Endothelial cell of umbilical vein (primary cell): Measurements from ENCODE around the gene LIX1. TPM values are rescaled to one million over a fixed set of nuclear protein-coding genes. Genes with fewer than 3 reads are reported as not detected.

Experiments used
- BruUV-seq: library from RNA; stranded (reverse); fragments of 400-500 nt; replicated peaks from 2 replicates; lab custom pipeline; 2021; lab: Mats Ljungman, UMichigan
- CTCF ChIA-PET: fragments of 300-600, 350-600 bp; sonication (Branson Sonifier 250); formaldehyde crosslinking; loops from one replicate; lab custom pipeline; 2021; ENCODE audit warnings: antibody characterized with exemption, inconsistent platforms; lab: Charles Lee
- POLR2A ChIA-PET: fragments of 300-600, 350-600 bp; sonication (Branson Sonifier 250); formaldehyde crosslinking; loops from one replicate; lab custom pipeline; 2021; ENCODE audit warnings: antibody characterized with exemption, inconsistent platforms; lab: Charles Lee
- DNase-seq: peaks from one replicate; pipeline ENCODE4 v3.0.0-alpha.2; 2011; ENCODE audit warnings: low read depth, low spot score
- FAIRE-seq: peaks from 2 replicates; lab custom pipeline; 2011; peaks lifted over from hg19 to GRCh38; lab: Jason Lieb, UNC
- H2AFZ ChIP-seq: 2 replicates; pipeline ENCODE4 v1.6.0; 2012; ENCODE audit warnings: low read depth, low read length, control low read depth, inconsistent platforms
- H3K27ac ChIP-seq: 2 replicates; pipeline ENCODE4 v1.5.1; 2011; ENCODE audit warnings: low read depth, mild to moderate bottlenecking, control low read depth, low read length, moderate library complexity; ENCODE audit not compliant: insufficient read depth
- H3K27me3 ChIP-seq, 2 experiments: 2 replicates each; pipeline versions ENCODE4 v1.6.0 to v1.6.1; 2011; ENCODE audit warnings: low read length in 2 of 2, mixed read lengths in 1 of 2; ENCODE audit not compliant: control insufficient read depth in 2 of 2, insufficient read depth in 2 of 2
- H3K36me3 ChIP-seq, 2 experiments: 2 replicates in 1 of 2; 3 replicates in 1 of 2; pipeline ENCODE4 v1.5.1; 2011; ENCODE audit warnings: low read length in 2 of 2, mild to moderate bottlenecking in 1 of 2, moderate library complexity in 1 of 2; ENCODE audit not compliant: control insufficient read depth in 2 of 2, insufficient read depth in 2 of 2; ENCODE audit errors: extremely low read depth in 1 of 2
- H3K4me1 ChIP-seq: 3 replicates; pipeline ENCODE4 v1.5.1; 2011; ENCODE audit warnings: mild to moderate bottlenecking, low read length; ENCODE audit not compliant: control insufficient read depth, insufficient read depth; ENCODE audit errors: extremely low read depth
- H3K4me2 ChIP-seq: 2 replicates; pipeline ENCODE4 v1.6.1; 2011; ENCODE audit warnings: low read length, control low read depth, mixed read lengths; ENCODE audit not compliant: insufficient read depth
- H3K4me3 ChIP-seq, 3 experiments: fragments of 200-600 bp in 1 of 3; sonication (generic), shearing (Covaris generic) in 1 of 3; replicated peaks in 1 of 3; 2 replicates each; pipeline ENCODE4 v1.5.1; 2011 to 2016; ENCODE audit warnings: control low read depth in 3 of 3, low read length in 3 of 3, mild to moderate bottlenecking in 2 of 3, inconsistent platforms in 1 of 3, low read depth in 1 of 3, moderate library complexity in 1 of 3; ENCODE audit not compliant: insufficient read depth in 1 of 3
- H3K79me2 ChIP-seq: 2 replicates; pipeline ENCODE4 v1.6.0; 2012; ENCODE audit warnings: low read length, inconsistent platforms; ENCODE audit not compliant: control insufficient read depth, insufficient read depth
- H3K9ac ChIP-seq: replicated peaks from 2 replicates; pipeline ENCODE3; 2011; ENCODE audit warnings: low read length, control low read depth; ENCODE audit not compliant: insufficient read depth; ENCODE audit errors: extremely low read depth
- H3K9me1 ChIP-seq: replicated peaks from 3 replicates; pipeline ENCODE4 v1.6.0; 2011; ENCODE audit warnings: mild to moderate bottlenecking, low read length; ENCODE audit not compliant: control insufficient read depth, insufficient read depth; ENCODE audit errors: extremely low read depth
- H3K9me3 ChIP-seq: replicated peaks from 2 replicates; pipeline ENCODE4 v1.5.1; 2012; ENCODE audit warnings: low read length, inconsistent platforms; ENCODE audit not compliant: control insufficient read depth, insufficient read depth
- H4K20me1 ChIP-seq: replicated peaks from 2 replicates; pipeline ENCODE3; 2011; ENCODE audit warnings: mild to moderate bottlenecking, low read length; ENCODE audit not compliant: control insufficient read depth, insufficient read depth; ENCODE audit errors: extremely low read depth
- EZH2 ChIP-seq: IDR thresholded peaks from 2 replicates; pipeline ENCODE4 v1.6.1; 2012; ENCODE audit warnings: borderline replicate concordance, low read depth, mild to moderate bottlenecking, moderate library complexity, low read length, inconsistent platforms; ENCODE audit not compliant: severe bottlenecking
- FOS ChIP-seq: IDR thresholded peaks from 2 replicates; pipeline ENCODE4 v1.6.1; 2011; ENCODE audit warnings: mild to moderate bottlenecking, low read length, moderate library complexity, borderline replicate concordance; ENCODE audit not compliant: insufficient read depth
- GATA2 ChIP-seq: IDR thresholded peaks from 2 replicates; pipeline ENCODE4 v1.7.0; 2011; ENCODE audit warnings: low read depth, mild to moderate bottlenecking, moderate library complexity, mixed read lengths, low read length; ENCODE audit not compliant: insufficient read length, insufficient read depth
- JUN ChIP-seq: IDR thresholded peaks from 2 replicates; pipeline ENCODE4 v1.6.1; 2011; ENCODE audit warnings: borderline replicate concordance, low read depth; ENCODE audit not compliant: insufficient read length, insufficient read depth
- MYC ChIP-seq: IDR thresholded peaks from one replicate; pipeline ENCODE4 v1.6.1; 2011; ENCODE audit warnings: mild to moderate bottlenecking, low read depth, low read length
- POLR2AphosphoS5 ChIP-seq: IDR thresholded peaks from 2 replicates; pipeline ENCODE4 v1.6.1; 2012; ENCODE audit warnings: low read depth, mild to moderate bottlenecking, control low read depth, low read length, moderate library complexity; ENCODE audit not compliant: insufficient read depth
- dilution Hi-C: fragments of 300-500 bp; cut with MboI; formaldehyde crosslinking; loops from one replicate; pipeline ENCODE4 v1.15.0; 2019; ENCODE audit warnings: low sequenced_read_pairs; ENCODE audit not compliant: extremely low pct_ligation_motif_present
- intact Hi-C: fragments of 100-400 bp; cut with micrococcal nuclease; formaldehyde crosslinking; loops from one replicate; pipeline ENCODE4 v1.10.0; 2022
- polyA plus RNA-seq, 4 experiments: library from polyadenylated mRNA; depleted of rRNA in 3 of 4; stranded (reverse) in 3 of 4; unstranded in 1 of 4; fragments of >200 nt; gene quantifications; 2 replicates each; pipeline versions ENCODE4 v1.2.1 to v1.2.3, GENCODE V29; 2011 to 2012; ENCODE audit warnings: missing spikeins in 1 of 4
- total RNA-seq: library from RNA; stranded (reverse); gene quantifications from 2 replicates; pipeline ENCODE4 v1.2.3, GENCODE V29; 2021
- TF ChIP-seq, protein P1 (sequence below): IDR thresholded peaks from 2 replicates; pipeline ENCODE4 v1.6.1; 2011; ENCODE audit not compliant: insufficient read depth, insufficient read length

The LIX1 gene
- total and polyA plus RNA-seq, 2 donors (not counting 3 experiments of a cell fraction or from before 2014, with no cell fraction given) = not detected

DNA sequence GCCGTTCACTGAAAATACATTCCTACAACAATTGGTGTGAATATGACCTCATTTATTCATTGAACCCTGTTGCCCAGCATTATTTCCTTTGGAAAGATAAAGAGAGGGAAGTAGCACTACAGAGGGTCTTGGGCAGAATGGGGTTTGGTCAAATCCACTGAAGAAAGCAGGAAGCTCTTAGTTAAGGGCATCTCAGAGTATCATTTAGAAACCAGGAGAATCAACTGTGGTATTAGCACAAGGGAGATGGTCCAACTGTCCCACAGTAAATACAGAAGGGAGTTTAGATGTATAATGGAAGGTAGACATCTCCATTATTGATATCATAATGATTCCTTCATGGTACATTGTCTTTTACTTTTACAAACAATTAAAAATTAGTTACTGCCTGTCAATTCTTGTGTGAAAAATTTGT lies 47.1 kb downstream of the LIX1 start:
- ChIA-PET CTCF (interaction anchor here (1.1 kb wide), 1 partner anchor 98 kb away, joined by 4 read pairs; no protein-coding TSS in a partner anchor), POLR2A (no interaction called here)
- H3K9ac ChIP-seq = no peak overlapping the region
- DNase-seq = no peak
- no peak for FAIRE-seq
- H3K79me2 ChIP-seq = no peaks in the 10 kb centered on the region
- no peaks in the 10 kb centered on the region for H4K20me1 ChIP-seq
- no peaks in the 10 kb centered on the region for H3K36me3 ChIP-seq
- no peaks in the 10 kb centered on the region for H3K9me1 ChIP-seq
- no peaks in the 10 kb centered on the region for H3K9me3 ChIP-seq
- intact Hi-C loops = no loop called here
- no peaks in the 10 kb centered on the region for H3K4me1 ChIP-seq
- H3K4me2 ChIP-seq = no peak overlapping the region
- BruUV-seq = no TSS peak
- dilution Hi-C loops = no loop called here
- H3K4me3 ChIP-seq = no peak overlapping the region
- no peak overlapping the region for H3K27ac ChIP-seq
- no peak for TF ChIP-seq EZH2
- no peak for TF ChIP-seq POLR2AphosphoS5
- TF ChIP-seq MYC = no peak
- no peak for TF ChIP-seq FOS
- TF ChIP-seq JUN = no peak
- no peak for TF ChIP-seq GATA2
- TF ChIP-seq, protein P1, sequence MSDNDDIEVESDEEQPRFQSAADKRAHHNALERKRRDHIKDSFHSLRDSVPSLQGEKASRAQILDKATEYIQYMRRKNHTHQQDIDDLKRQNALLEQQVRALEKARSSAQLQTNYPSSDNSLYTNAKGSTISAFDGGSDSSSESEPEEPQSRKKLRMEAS = no peak
- H2AFZ ChIP-seq = no peak overlapping the region
- peaks cover 17 to 19% of the 10 kb centered on the region in 2 experiments for H3K27me3 ChIP-seq
